ENCODE results near the gene NID1. TPM values are rescaled to one million over a fixed set of nuclear protein-coding genes. Genes with fewer than 3 reads are reported as not detected.

Gene NID1
- total and polyA plus RNA-seq, 2 donors (not counting 3 experiments of a cell fraction or from before 2014, with no cell fraction given): 87.0 to 109 TPM

- H3K4me3 ChIP-seq (replicated peaks in 1 of 3; ENCODE audit: insufficient read depth in 1 of 3, low read depth in 1 of 3, low read length in 3 of 3): no peak overlapping the region
Observed at GRCh38 chr1:235992868-235993267, 72.0 kb downstream of the NID1 start.

More at GRCh38 chr1:235992868-235993267, 72.0 kb downstream of the NID1 start:
- TF ChIP-seq POLR2AphosphoS5 (IDR thresholded peaks at IDR 0.05; ENCODE audit: insufficient read depth, low read depth, low read length) (no peak), POLR2A (IDR thresholded peaks at IDR 0.05; ENCODE audit: low read depth, low read length) (no peak), CTCF (IDR thresholded peaks at IDR 0.05; ENCODE audit: extremely low read depth in 1 of 2, insufficient read depth in 1 of 2, low read depth in 1 of 2, low read length in 2 of 2) (no peak), MAX (IDR thresholded peaks at IDR 0.05; ENCODE audit: insufficient read depth, insufficient read length) (no peak), JUN (IDR thresholded peaks at IDR 0.05; ENCODE audit: borderline replicate concordance, insufficient read depth, insufficient read length, low read depth) (no peak), EZH2 (IDR thresholded peaks at IDR 0.05; ENCODE audit: borderline replicate concordance, low read depth, low read length, severe bottlenecking) (no peak), GATA2 (IDR thresholded peaks at IDR 0.05; ENCODE audit: insufficient read depth, insufficient read length, low read depth, low read length) (no peak), MYC (IDR thresholded peaks at IDR 0.05; ENCODE audit: low read depth, low read length) (no peak)
- no TSS peak for BruUV-seq (replicated peaks)
- Histone ChIP-seq H3K79me2 (ENCODE audit: control insufficient read depth, insufficient read depth, low read length) (no peaks in the 10 kb centered on the region), H3K27me3 (ENCODE audit: control insufficient read depth in 2 of 2, insufficient read depth in 2 of 2, low read length in 2 of 2) (no peaks in the 10 kb centered on the region), H3K27ac (ENCODE audit: insufficient read depth, low read depth, low read length) (no peak overlapping the region), H3K9ac (replicated peaks; ENCODE audit: extremely low read depth, insufficient read depth, low read length) (no peak overlapping the region), H3K4me2 (ENCODE audit: insufficient read depth, low read length) (no peak overlapping the region), H3K9me3 (replicated peaks; ENCODE audit: control insufficient read depth, insufficient read depth, low read length) (no peaks in the 10 kb centered on the region), H4K20me1 (replicated peaks; ENCODE audit: control insufficient read depth, extremely low read depth, insufficient read depth, low read length) (no peaks in the 10 kb centered on the region), H3K9me1 (replicated peaks; ENCODE audit: control insufficient read depth, extremely low read depth, insufficient read depth, low read length) (no peaks in the 10 kb centered on the region), H2AFZ (ENCODE audit: low read depth, low read length) (no peak overlapping the region), H3K4me1 (ENCODE audit: control insufficient read depth, extremely low read depth, insufficient read depth, low read length) (no peaks in the 10 kb centered on the region), H3K36me3 (ENCODE audit: control insufficient read depth in 2 of 2, extremely low read depth in 1 of 2, insufficient read depth in 2 of 2, low read length in 2 of 2) (peaks cover 0 to 20% of the 10 kb centered on the region in 2 experiments)
- FAIRE-seq (no peak), DNase-seq (ENCODE audit: low read depth, low spot score) (no peak)
- POLR2A ChIA-PET: no interaction called here
- dilution Hi-C loops (cut with MboI; ENCODE audit: extremely low pct_ligation_motif_present, low sequenced_read_pairs): no loop called here
- CTCF ChIA-PET: no interaction called here
- intact Hi-C loops (cut with micrococcal nuclease): no loop called here

Data from endothelial cell of umbilical vein (primary cell).